Kidney capillary endothelial cell (primary cell): ENCODE data around the gene CLTRN.
"Not testable (repeated sequence)": the region's sequence is repeated elsewhere in the genome, so short reads cannot be mapped to it uniquely, and the experiment has no call there.

ENCODE experiments used
- DNase-seq: peaks from one replicate; pipeline ENCODE4 v3.0.0-alpha.2; 2018; ENCODE audit warnings: low spot score

The CLTRN gene

GRCh38 chrX:15664487-15665444, at the start of gene CLTRN:
TSS of gene CLTRN (minus strand) at chrX:15664805. CDS start at chrX:15664775, 30 bp downstream.
- DNase-seq, result no peak

GRCh38 chrX:15704273-15704672, 39.7 kb upstream of the CLTRN start:
- not testable (repeated sequence) for DNase-seq

GRCh38 chrX:15703809-15704208, 39.2 kb upstream of the CLTRN start:
- not testable (repeated sequence) for DNase-seq

GRCh38 chrX:15702488-15703371, 38.1 kb upstream of the CLTRN start:
- no peak for DNase-seq

GRCh38 chrX:15696516-15696915, 31.9 kb upstream of the CLTRN start:
- no peak for DNase-seq

GRCh38 chrX:15694941-15695451, 30.4 kb upstream of the CLTRN start:
- no peak for DNase-seq

- DNase-seq, result peak; percentile 65
Observed at GRCh38 chrX:15686818-15687685, 22.4 kb upstream of the CLTRN start.

- DNase-seq, result no peak
Observed at GRCh38 chrX:15683193-15683592, 18.6 kb upstream of the CLTRN start.

GRCh38 chrX:15681433-15681832, 16.8 kb upstream of the CLTRN start:
- DNase-seq, result no peak

- no peak for DNase-seq
Observed at GRCh38 chrX:15680401-15680800, 15.8 kb upstream of the CLTRN start.

- no peak for DNase-seq
Observed at GRCh38 chrX:15679246-15679645, 14.6 kb upstream of the CLTRN start.

GRCh38 chrX:15678339-15678738, 13.7 kb upstream of the CLTRN start:
- no peak for DNase-seq

- no peak for DNase-seq
Observed at GRCh38 chrX:15676886-15677285, 12.3 kb upstream of the CLTRN start.

GRCh38 chrX:15675490-15675921, 10.9 kb upstream of the CLTRN start:
- DNase-seq, result peak; percentile 82

GRCh38 chrX:15674841-15675489, 10.4 kb upstream of the CLTRN start:
- peak; percentile 96 for DNase-seq

GRCh38 chrX:15674514-15674840, 9.9 kb upstream of the CLTRN start:
- DNase-seq, result no peak

- DNase-seq, result no peak
Observed at GRCh38 chrX:15673970-15674369, 9.4 kb upstream of the CLTRN start.

- DNase-seq, result no peak
Observed at GRCh38 chrX:15672881-15673280, 8.3 kb upstream of the CLTRN start.

- no peak for DNase-seq
Observed at GRCh38 chrX:15663439-15663838, 1.2 kb downstream of the CLTRN start.

- DNase-seq, result not testable (repeated sequence)
Observed at GRCh38 chrX:15654804-15655203, 9.8 kb downstream of the CLTRN start.

- DNase-seq, result no peak
Observed at GRCh38 chrX:15653961-15654360, 10.6 kb downstream of the CLTRN start.
